ENCODE data around the gene FAM81B. TPM values are rescaled to one million over a fixed set of nuclear protein-coding genes. Genes with fewer than 3 reads are reported as not detected.

Gene FAM81B
- polyA plus RNA-seq, 1 donor (not counting 4 experiments of a cell fraction or from before 2014, with no cell fraction given), result not detected

DNA sequence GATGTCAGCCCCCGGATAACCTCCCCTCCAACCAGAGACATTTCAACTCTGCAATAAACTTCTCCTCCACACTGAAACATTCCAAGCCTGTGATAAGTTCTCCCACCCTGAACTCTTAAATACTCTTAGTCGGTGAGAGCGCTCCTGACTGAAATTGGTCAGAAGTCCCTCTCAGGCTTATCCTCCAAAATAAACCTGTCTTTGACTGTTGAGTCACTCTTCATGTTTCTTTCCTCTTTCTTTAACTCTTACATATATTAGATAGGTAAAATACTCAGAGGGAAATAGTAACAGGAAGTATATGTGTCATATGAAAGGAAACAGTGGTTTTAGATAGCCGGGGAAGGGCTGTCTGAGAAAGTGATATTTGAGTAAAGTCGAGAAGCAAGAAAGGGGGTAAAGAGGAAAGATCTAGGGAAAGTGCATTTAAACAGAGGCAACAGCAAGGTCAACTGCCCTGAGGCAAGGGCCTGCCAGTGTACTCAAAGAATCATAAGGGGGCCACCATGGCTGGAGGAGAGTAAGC, 11.0 kb upstream of the FAM81B start:
- FAIRE-seq, result no peak
- TF ChIP-seq EZH2 (IDR thresholded peaks at IDR 0.05; ENCODE audit: low read length), result no peak
- TF ChIP-seq, protein P1, sequence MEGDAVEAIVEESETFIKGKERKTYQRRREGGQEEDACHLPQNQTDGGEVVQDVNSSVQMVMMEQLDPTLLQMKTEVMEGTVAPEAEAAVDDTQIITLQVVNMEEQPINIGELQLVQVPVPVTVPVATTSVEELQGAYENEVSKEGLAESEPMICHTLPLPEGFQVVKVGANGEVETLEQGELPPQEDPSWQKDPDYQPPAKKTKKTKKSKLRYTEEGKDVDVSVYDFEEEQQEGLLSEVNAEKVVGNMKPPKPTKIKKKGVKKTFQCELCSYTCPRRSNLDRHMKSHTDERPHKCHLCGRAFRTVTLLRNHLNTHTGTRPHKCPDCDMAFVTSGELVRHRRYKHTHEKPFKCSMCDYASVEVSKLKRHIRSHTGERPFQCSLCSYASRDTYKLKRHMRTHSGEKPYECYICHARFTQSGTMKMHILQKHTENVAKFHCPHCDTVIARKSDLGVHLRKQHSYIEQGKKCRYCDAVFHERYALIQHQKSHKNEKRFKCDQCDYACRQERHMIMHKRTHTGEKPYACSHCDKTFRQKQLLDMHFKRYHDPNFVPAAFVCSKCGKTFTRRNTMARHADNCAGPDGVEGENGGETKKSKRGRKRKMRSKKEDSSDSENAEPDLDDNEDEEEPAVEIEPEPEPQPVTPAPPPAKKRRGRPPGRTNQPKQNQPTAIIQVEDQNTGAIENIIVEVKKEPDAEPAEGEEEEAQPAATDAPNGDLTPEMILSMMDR (optimal IDR thresholded peaks at IDR 0.05 in 1 of 3, IDR thresholded peaks at IDR 0.05 in 1 of 3, conservative IDR thresholded peaks at IDR 0.05 in 1 of 3; ENCODE audit: extremely low read depth in 1 of 3, insufficient read depth in 2 of 3, low read length in 3 of 3), result no peak
- dilution Hi-C loops (cut with MboI; ENCODE audit: extremely low pct_ligation_motif_present, low sequenced_read_pairs), result no loop called here

DNA sequence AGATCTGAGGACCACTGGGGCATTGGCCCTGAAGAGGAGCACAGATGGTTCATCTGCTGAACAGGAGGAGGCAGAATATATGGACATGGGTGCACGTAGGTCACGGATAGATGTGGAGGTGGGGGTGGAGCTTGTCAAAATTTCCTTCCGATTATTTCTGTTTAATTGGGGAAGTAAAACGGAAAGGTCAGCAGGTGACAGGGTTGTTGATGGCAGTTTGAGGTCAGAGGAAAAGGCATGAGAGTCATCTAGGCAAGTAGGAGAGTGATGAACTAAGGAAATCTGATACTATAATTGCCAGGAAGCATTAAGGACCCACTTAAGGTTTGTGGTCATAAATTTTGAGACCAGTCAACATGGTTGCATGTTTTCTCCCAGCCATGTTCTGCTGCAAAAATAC, 8.4 kb upstream of the FAM81B start:
- Histone ChIP-seq H4K20me1 (ENCODE audit: control insufficient read depth, extremely low read depth, insufficient read depth, low read length) (no peaks in the 10 kb centered on the region), H2AFZ (ENCODE audit: control insufficient read depth, low read length) (no peak overlapping the region), H3K9me3 (ENCODE audit: control insufficient read depth, low read depth, low read length) (no peaks in the 10 kb centered on the region), H3K4me3 (ENCODE audit: control insufficient read depth in 2 of 3, extremely low read depth in 1 of 3, insufficient read depth in 2 of 3, low read depth in 1 of 3, low read length in 3 of 3) (no peak overlapping the region), H3K27ac (ENCODE audit: control insufficient read depth, insufficient read depth, low read length) (no peak overlapping the region), H3K4me1 (ENCODE audit: control insufficient read depth, extremely low read depth, insufficient read depth, low read length) (no peaks in the 10 kb centered on the region), H3K27me3 (ENCODE audit: control insufficient read depth, extremely low read depth, insufficient read depth, low read length) (no peaks in the 10 kb centered on the region), H3K36me3 (ENCODE audit: control insufficient read depth in 2 of 2, extremely low read depth in 1 of 2, insufficient read depth in 2 of 2, low read length in 2 of 2) (no peaks in the 10 kb centered on the region), H3K9me1 (ENCODE audit: control insufficient read depth, extremely low read depth, insufficient read depth, low read length) (no peaks in the 10 kb centered on the region), H3K79me2 (ENCODE audit: control insufficient read depth, insufficient read depth, low read length) (no peaks in the 10 kb centered on the region), H3K9ac (ENCODE audit: control insufficient read depth, extremely low read depth, insufficient read depth, low read length) (no peak overlapping the region), H3K4me2 (ENCODE audit: control insufficient read depth, extremely low read depth, insufficient read depth, low read depth, low read length) (no peak overlapping the region)
- no peak for TF ChIP-seq EZH2 (IDR thresholded peaks at IDR 0.05; ENCODE audit: low read length)
- TF ChIP-seq, protein P1 (optimal IDR thresholded peaks at IDR 0.05 in 1 of 3, IDR thresholded peaks at IDR 0.05 in 1 of 3, conservative IDR thresholded peaks at IDR 0.05 in 1 of 3; ENCODE audit: extremely low read depth in 1 of 3, insufficient read depth in 2 of 3, low read length in 3 of 3), result no peak
- DNase-seq (ENCODE audit: low read depth, low spot score) (no peak), FAIRE-seq (no peak)
- dilution Hi-C loops (cut with MboI; ENCODE audit: extremely low pct_ligation_motif_present, low sequenced_read_pairs), result no loop called here

More for the DNA sequence above, 11.0 kb upstream of the FAM81B start:
- Histone ChIP-seq H3K9me3 (ENCODE audit: control insufficient read depth, low read depth, low read length) (no peaks in the 10 kb centered on the region), H3K4me3 (ENCODE audit: control insufficient read depth in 2 of 3, extremely low read depth in 1 of 3, insufficient read depth in 2 of 3, low read depth in 1 of 3, low read length in 3 of 3) (no peak overlapping the region), H3K27me3 (ENCODE audit: control insufficient read depth, extremely low read depth, insufficient read depth, low read length) (no peaks in the 10 kb centered on the region), H3K79me2 (ENCODE audit: control insufficient read depth, insufficient read depth, low read length) (no peaks in the 10 kb centered on the region), H3K4me2 (ENCODE audit: control insufficient read depth, extremely low read depth, insufficient read depth, low read depth, low read length) (no peak overlapping the region), H3K9me1 (ENCODE audit: control insufficient read depth, extremely low read depth, insufficient read depth, low read length) (no peaks in the 10 kb centered on the region), H3K36me3 (ENCODE audit: control insufficient read depth in 2 of 2, extremely low read depth in 1 of 2, insufficient read depth in 2 of 2, low read length in 2 of 2) (no peaks in the 10 kb centered on the region), H3K9ac (ENCODE audit: control insufficient read depth, extremely low read depth, insufficient read depth, low read length) (no peak overlapping the region), H2AFZ (ENCODE audit: control insufficient read depth, low read length) (no peak overlapping the region), H3K4me1 (ENCODE audit: control insufficient read depth, extremely low read depth, insufficient read depth, low read length) (no peaks in the 10 kb centered on the region), H3K27ac (ENCODE audit: control insufficient read depth, insufficient read depth, low read length) (no peak overlapping the region), H4K20me1 (ENCODE audit: control insufficient read depth, extremely low read depth, insufficient read depth, low read length) (no peaks in the 10 kb centered on the region)
- DNase-seq (ENCODE audit: low read depth, low spot score), result no peak
